Measurements from ENCODE around the gene CDK11B. TPM values are rescaled to one million over a fixed set of nuclear protein-coding genes. Genes with fewer than 3 reads are reported as not detected.

Gene CDK11B
- total and polyA plus RNA-seq, 2 of the 8 experiments (the other 6 are each of a cell fraction or from before 2014, with no cell fraction given), result 11.1 to 31.9 TPM

GRCh38 chr1:1616838-1617237 is 42.0 kb downstream of the CDK11B start (continued):
- no peak for TF ChIP-seq SRF (IDR thresholded peaks at IDR 0.05; ENCODE audit: low read depth, low read length)
- TF ChIP-seq KDM5A (IDR thresholded peaks at IDR 0.05; ENCODE audit: low read length), result no peak
- no peak for TF ChIP-seq EGR1 (IDR thresholded peaks at IDR 0.05; ENCODE audit: borderline replicate concordance, low read depth, low read length)
- TF ChIP-seq, protein P1, sequence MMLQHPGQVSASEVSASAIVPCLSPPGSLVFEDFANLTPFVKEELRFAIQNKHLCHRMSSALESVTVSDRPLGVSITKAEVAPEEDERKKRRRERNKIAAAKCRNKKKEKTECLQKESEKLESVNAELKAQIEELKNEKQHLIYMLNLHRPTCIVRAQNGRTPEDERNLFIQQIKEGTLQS (IDR thresholded peaks at IDR 0.05; ENCODE audit: insufficient read depth, low read depth, low read length), result no peak
- TF ChIP-seq BCL11A (IDR thresholded peaks at IDR 0.05; ENCODE audit: low read depth in 2 of 2, low read length in 2 of 2), result no peak
